ENCODE measurements around the gene VAT1L.

VAT1L gene, protein sequence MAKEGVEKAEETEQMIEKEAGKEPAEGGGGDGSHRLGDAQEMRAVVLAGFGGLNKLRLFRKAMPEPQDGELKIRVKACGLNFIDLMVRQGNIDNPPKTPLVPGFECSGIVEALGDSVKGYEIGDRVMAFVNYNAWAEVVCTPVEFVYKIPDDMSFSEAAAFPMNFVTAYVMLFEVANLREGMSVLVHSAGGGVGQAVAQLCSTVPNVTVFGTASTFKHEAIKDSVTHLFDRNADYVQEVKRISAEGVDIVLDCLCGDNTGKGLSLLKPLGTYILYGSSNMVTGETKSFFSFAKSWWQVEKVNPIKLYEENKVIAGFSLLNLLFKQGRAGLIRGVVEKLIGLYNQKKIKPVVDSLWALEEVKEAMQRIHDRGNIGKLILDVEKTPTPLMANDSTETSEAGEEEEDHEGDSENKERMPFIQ

GRCh38 chr16:77788181-77789084, at the start of gene VAT1L:
Gene VAT1L (plus strand): TSS chr16:77788564. CDS start chr16:77788683, 119 bp downstream.
- DNase-seq (ENCODE audit: low read depth): no peak

DNA sequence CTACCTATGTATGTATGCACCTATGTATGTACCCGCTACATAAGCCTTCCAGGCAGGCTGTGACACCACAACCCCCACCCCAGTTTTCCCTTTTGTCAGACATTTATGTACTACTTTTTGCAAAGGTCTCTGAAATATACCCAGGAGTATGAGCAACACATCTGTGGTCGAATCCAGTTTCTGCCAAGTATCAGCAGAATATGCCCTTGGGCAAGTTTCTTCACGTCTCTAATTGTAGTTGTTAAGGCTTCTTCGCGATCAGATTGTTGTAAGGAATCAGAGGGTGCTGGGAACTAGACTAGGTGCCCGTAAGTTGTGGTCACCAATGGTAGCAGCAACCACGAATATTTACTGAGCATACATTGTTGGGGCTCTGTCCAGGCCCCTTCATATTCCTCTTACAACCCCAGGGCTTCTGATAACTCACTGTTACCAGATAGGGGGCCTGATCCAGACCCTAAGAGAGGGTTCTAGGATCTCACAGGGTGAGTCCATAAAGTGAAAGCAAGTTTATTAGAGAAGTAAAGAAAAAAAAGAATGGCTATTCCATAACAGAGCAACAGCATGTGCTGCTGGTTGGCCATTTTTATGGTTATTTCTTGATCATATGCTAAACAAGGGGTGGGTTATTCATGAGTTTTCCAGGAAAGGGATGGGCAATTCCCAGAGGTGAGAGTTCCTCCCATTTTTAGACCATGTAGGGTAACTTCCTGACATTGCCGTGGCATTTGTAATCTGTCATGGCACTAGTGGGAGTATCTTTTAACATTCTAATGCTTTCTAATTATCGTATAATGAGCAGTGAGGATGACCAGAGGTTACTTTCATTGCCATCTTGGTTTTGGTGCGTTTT, 49.4 kb upstream of the VAT1L start:
- DNase-seq (ENCODE audit: low read depth): no peak

DNA sequence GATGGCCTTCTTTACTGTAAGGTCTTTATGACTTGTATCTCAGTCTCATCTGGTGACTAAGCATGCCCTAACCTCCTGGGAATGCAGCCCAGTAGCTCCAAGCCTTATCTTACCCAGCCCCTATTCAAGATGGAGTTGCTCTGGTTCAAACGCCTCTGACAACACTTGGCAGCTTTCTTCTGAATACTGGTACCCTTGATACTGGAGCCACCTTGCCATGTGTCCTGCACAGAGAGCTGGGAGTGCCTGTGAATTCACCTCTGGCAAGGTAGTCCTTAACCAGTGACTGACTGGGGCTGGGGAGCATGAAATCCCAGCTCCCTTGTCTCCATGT, 48.8 kb upstream of the VAT1L start:
- no peak for DNase-seq (ENCODE audit: low read depth)

GRCh38 chr16:77744141-77744540, 44.2 kb upstream of the VAT1L start:
- no peak for DNase-seq (ENCODE audit: low read depth)

DNA sequence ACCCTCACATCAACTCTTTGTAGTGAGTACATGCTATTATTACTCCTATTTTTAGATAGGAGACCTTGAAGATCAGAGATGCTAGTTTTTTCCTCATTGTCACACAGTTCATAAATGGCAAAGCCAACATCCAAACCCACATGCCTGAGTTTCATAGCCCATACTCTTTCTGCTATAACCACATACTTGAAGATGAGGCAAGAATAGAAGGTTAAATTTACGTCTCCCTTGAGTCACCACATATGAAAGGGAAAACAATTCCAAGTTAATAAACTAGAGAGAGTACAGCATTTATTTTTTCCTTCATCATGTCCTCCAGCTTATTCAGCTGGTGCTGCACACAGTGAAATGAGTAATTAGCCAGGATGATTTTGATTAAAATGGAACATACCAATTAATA, 42.4 kb upstream of the VAT1L start:
- no peak for DNase-seq (ENCODE audit: low read depth)

GRCh38 chr16:77748421-77749005, 39.9 kb upstream of the VAT1L start:
- no peak for DNase-seq (ENCODE audit: low read depth)

- DNase-seq (ENCODE audit: low read depth): no peak
Observed at GRCh38 chr16:77749415-77749814, 38.9 kb upstream of the VAT1L start.

- DNase-seq (ENCODE audit: low read depth): no peak
Observed at GRCh38 chr16:77758046-77758445, 30.3 kb upstream of the VAT1L start.

DNA sequence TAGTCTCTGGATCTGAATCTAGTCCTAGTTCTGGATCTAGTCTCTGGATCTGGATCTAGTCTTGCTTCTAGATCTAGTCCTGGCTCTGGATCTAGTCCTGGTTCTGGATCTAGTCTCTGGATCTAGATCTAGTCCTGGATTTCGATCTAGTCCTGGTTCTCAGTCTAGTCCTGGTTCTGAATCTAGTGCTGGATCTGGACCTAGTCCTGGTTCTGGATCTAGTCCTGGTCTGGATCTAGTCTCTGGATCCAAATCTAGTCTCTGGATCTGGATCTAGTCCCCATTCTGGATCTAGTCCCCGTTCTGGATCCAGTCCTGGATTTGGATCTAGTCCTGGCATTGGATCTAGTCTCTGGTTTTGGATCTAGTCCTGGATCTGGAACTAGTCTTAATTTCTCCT, 29.9 kb upstream of the VAT1L start:
- DNase-seq (ENCODE audit: low read depth): no peak

- no peak for DNase-seq (ENCODE audit: low read depth)
Observed at GRCh38 chr16:77759201-77759600, 29.2 kb upstream of the VAT1L start.

- no peak for DNase-seq (ENCODE audit: low read depth)
Observed at GRCh38 chr16:77759821-77760220, 28.5 kb upstream of the VAT1L start.

DNA sequence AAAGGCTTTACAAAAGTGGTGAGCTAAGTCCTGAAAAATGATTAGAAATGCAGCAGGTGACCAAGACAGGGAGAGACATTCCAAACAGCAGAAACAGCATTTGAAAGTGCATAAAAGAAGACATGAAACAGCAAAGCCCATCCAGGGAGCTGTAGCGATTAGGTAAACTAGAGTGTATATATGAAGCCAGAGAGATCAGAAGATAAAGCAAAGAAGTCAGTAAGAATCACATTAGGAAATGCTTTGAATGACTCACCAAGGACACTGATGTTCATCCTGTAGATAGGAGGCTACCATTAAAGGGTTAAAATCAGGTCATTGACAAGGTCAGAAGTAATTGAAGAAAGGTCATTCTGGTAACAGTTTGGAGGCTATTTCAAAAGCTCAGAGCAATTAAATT, 27.6 kb upstream of the VAT1L start:
- no peak for DNase-seq (ENCODE audit: low read depth)

- DNase-seq (ENCODE audit: low read depth): no peak
Observed at GRCh38 chr16:77761204-77761603, 27.2 kb upstream of the VAT1L start.

DNA sequence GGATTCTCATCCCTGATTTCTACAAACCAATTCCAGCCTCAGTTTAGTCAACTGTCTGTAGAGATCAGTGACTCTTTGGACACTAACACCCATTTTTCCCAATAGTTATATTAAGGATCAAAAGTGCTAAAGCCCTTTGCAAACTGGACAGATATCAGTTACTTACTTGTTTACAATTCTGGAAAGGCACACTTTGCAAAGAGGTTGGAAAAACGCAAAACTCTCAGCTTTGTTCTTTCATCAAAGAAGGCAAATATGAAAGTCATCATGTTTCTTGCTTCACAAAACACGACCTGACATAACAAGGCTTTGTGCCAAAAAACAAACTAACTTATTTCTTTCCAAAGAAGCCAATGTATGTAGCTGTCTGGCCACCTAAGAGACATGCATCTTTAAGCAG, 26.1 kb upstream of the VAT1L start:
- no peak for DNase-seq (ENCODE audit: low read depth)

- DNase-seq (ENCODE audit: low read depth): no peak
Observed at GRCh38 chr16:77763994-77764393, 24.4 kb upstream of the VAT1L start.

GRCh38 chr16:77767211-77767610, 21.2 kb upstream of the VAT1L start:
- DNase-seq (ENCODE audit: low read depth): no peak

- DNase-seq (ENCODE audit: low read depth): no peak
Observed at GRCh38 chr16:77767826-77768225, 20.5 kb upstream of the VAT1L start.

DNA sequence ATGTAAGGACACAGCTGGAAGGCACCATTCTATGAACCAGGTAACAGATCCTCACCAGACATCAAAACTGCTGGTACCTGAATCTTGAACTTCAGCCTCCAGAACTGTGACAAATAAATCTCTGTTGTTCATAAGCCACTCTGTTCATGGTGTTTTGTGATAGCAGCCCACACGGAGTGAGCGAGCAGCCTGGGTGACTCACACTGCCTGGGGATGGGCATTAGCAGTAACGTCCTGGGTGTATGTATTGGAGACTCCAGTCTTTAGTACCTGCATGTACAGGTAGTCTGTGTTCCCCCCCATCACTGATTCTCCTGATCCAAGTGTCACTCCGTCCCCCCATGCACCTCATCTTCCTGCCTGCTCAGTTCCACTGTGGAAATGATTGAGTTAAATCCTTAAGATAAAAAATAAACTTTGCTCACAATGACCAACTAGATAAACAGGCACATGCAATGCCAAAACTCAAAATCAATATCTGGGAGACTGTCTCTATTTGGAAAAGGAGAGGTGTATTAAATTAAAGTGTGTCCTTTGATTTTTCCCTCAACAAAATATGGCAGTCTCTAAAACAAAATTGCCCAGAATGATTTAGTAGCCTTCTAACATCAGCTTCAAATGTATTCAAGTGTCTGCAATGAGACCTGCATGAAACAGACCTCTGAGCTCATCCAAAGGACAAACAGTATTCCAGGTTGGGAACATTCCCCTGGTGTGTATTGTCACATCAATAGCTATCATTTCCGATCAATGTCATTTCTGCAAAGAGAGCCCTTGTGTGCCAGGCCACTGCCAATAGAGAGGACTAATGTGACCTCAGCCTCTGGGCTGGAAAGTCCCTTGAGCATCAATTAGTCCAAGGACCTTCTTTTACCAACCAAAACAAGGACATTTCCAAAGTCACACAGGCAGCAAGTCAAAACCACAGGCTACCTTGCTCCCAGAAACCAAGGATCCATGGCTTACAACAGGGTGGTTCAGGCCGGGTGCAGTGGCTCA, 12.2 kb upstream of the VAT1L start:
- DNase-seq (ENCODE audit: low read depth): no peak

DNA sequence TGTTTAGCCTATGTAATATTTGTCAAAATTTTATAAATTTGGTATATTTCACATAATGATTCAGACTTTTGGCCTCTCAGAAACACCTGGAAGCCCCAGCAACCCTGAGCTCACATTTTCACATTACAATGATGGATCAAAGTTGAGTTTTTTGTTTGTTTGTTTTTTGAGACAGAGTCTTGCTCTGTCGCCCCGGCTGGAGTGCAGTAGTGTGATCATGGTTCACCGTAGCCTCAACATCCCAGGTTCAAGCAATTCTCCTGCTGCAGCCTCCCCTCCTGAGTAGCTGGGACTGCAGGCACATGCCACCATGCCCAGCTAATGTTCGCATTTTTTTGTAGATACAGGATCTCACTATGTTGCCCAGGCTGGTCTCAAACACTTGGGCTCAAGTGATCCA, 10.6 kb upstream of the VAT1L start:
- no peak for DNase-seq (ENCODE audit: low read depth)

- DNase-seq (ENCODE audit: low read depth): no peak
Observed at GRCh38 chr16:77780378-77780837, 8.0 kb upstream of the VAT1L start.

- DNase-seq (ENCODE audit: low read depth): no peak
Observed at GRCh38 chr16:77781091-77781490, 7.3 kb upstream of the VAT1L start.
